Lung (tissue), 12 donors: ENCODE measurements around the gene RHOV. TPM values are rescaled to one million over a fixed set of nuclear protein-coding genes. Genes with fewer than 3 reads are reported as not detected.

Source experiments
- ATAC-seq: fragments of 200-7000 bp; cut with Tn5 transposase; one replicate; pipeline ENCODE4 v1.9.1; 2020; ENCODE audit warnings: moderate number of reproducible peaks; ENCODE audit not compliant: insufficient read depth, low FRiP score
- DNase-seq, 3 donors: peaks; one replicate each; pipeline ENCODE4 v3.0.0-alpha.2; 2013 to 2017
- H3K27ac ChIP-seq, 2 donors: one replicate each; pipeline ENCODE4 v1.5.1; 2013; ENCODE audit warnings: mild to moderate bottlenecking in 2 of 2, moderate library complexity in 2 of 2, control low read depth in 1 of 2, inconsistent platforms in 1 of 2, low read depth in 1 of 2, low read length in 1 of 2
- H3K27me3 ChIP-seq, 3 donors: one replicate each; pipeline ENCODE4 v1.5.1; 2013; ENCODE audit warnings: low read length in 2 of 3; ENCODE audit not compliant: control insufficient read depth in 3 of 3, insufficient read depth in 3 of 3
- H3K36me3 ChIP-seq, 4 donors: one replicate each; pipeline ENCODE4 v1.5.1; 2013; ENCODE audit warnings: low read length in 4 of 4, mild to moderate bottlenecking in 1 of 4, moderate library complexity in 1 of 4; ENCODE audit not compliant: control insufficient read depth in 4 of 4, insufficient read depth in 4 of 4
- H3K4me1 ChIP-seq, 5 donors: one replicate each; pipeline ENCODE4 v1.5.1; 2013; ENCODE audit warnings: low read length in 5 of 5, mild to moderate bottlenecking in 2 of 5, moderate library complexity in 1 of 5; ENCODE audit not compliant: control insufficient read depth in 5 of 5, insufficient read depth in 5 of 5
- H3K4me3 ChIP-seq: one replicate; pipeline ENCODE4 v1.5.1; 2013; ENCODE audit warnings: mild to moderate bottlenecking, control low read depth, moderate library complexity
- H3K9ac ChIP-seq, 2 donors: one replicate each; pipeline ENCODE4 v1.5.1; 2013; ENCODE audit warnings: low read length in 2 of 2, control low read depth in 1 of 2; ENCODE audit not compliant: insufficient read depth in 1 of 2
- H3K9me3 ChIP-seq, 4 donors: one replicate each; pipeline ENCODE4 v1.5.1; 2013; ENCODE audit warnings: low read length in 3 of 4, mild to moderate bottlenecking in 1 of 4, moderate library complexity in 1 of 4; ENCODE audit not compliant: control insufficient read depth in 4 of 4, insufficient read depth in 3 of 4
- WGBS, 2 donors: extraction: QIAGEN DNeasy Blood & Tissue Kit; methylation state at CpG; one replicate each; pipeline ENCODE4 v1.1.7; 2013; 5-methylcytosine and 5-hydroxymethylcytosine counted together
- polyA plus RNA-seq, 2 donors: library from polyadenylated mRNA; stranded (reverse); fragments of 200-250 nt; gene quantifications; one replicate each; pipeline ENCODE4 v1.2.1, GENCODE V29; 2013
- total RNA-seq, 2 donors: library from RNA; depleted of rRNA in 1 of 2; stranded (reverse); fragments of >200 nt in 1 of 2; gene quantifications; one replicate each; pipeline ENCODE4 v1.2.1, GENCODE V29; 2014 to 2021
- TF ChIP-seq, protein P1 (sequence below): IDR thresholded peaks from 2 replicates; pipeline ENCODE4 v1.5.1; 2012; ENCODE audit warnings: mild to moderate bottlenecking; ENCODE audit errors: control extremely low read depth, extremely low read depth
- donor health status: control.
- donor health status: control.
- donor health status: Bipolar disorder and iron deficiency.
- donor health status: healthy.
- donor health status: DM: yes; HTN: yes; CAD: no.

The RHOV gene
- total and polyA plus RNA-seq, 4 donors, result 2.1 to 8.5 (median 4.3) TPM

DNA sequence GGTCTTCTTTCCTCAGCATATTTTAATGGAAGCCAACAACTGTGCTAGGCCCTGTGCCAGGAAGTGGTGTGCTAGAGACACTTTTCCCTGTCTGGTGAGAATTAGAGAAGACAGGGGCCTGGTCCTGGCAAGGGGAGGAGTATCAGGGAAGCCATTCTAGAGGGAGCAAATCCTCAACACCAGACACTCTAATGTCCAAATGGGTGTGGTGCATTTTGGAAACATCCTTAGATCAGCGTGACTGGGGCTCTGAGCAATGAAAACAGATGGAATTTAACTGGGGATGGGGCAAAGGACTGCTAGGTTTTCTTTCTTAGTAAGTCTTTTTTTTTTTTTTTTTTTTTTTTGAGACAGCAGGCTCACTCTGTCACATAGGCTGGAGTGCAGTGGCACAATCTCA, 12.6 kb upstream of the RHOV start:
- H3K27me3 ChIP-seq, result no peaks in the 10 kb centered on the region
- ATAC-seq (no peak), DNase-seq (no peak)
- peaks cover 0 to 3% (median 0%) of the 10 kb centered on the region in 4 donors for H3K9me3 ChIP-seq
- no peak overlapping the region for H3K9ac ChIP-seq
- 68 to 80% methylated on average over 1 of the region's 1 CpG for WGBS, 2 donors
- H3K27ac ChIP-seq, result no peak overlapping the region
- no peak overlapping the region for H3K4me3 ChIP-seq
- no peaks in the 10 kb centered on the region for H3K36me3 ChIP-seq
- H3K4me1 ChIP-seq, result no peaks in the 10 kb centered on the region
- TF ChIP-seq, protein P1, sequence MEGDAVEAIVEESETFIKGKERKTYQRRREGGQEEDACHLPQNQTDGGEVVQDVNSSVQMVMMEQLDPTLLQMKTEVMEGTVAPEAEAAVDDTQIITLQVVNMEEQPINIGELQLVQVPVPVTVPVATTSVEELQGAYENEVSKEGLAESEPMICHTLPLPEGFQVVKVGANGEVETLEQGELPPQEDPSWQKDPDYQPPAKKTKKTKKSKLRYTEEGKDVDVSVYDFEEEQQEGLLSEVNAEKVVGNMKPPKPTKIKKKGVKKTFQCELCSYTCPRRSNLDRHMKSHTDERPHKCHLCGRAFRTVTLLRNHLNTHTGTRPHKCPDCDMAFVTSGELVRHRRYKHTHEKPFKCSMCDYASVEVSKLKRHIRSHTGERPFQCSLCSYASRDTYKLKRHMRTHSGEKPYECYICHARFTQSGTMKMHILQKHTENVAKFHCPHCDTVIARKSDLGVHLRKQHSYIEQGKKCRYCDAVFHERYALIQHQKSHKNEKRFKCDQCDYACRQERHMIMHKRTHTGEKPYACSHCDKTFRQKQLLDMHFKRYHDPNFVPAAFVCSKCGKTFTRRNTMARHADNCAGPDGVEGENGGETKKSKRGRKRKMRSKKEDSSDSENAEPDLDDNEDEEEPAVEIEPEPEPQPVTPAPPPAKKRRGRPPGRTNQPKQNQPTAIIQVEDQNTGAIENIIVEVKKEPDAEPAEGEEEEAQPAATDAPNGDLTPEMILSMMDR, result no peak

DNA sequence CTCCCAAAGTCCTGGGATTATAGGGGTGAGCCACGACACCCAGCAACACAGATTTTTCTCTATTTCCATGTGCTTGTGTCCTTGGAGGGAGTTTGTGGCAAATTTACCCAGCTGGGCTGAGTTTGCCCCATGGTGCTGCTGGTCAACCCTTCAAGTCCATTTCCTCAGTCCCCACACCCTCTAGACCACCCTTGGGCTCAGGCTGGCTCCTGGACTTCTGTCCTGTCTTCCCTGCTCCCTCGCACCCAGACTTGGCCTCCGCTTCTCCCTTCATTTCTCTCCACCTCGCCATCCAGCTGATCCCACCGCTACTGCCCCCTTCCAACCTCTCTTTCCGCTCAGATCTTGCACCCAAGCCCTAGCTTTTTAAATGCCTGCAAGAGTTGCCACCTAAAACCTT, 7.3 kb upstream of the RHOV start:
- no peak for DNase-seq
- H3K36me3 ChIP-seq, result no peaks in the 10 kb centered on the region
- H3K27me3 ChIP-seq, result no peaks in the 10 kb centered on the region
- no peaks in the 10 kb centered on the region for H3K4me1 ChIP-seq
- H3K4me3 ChIP-seq, result no peak overlapping the region
- no peak overlapping the region for H3K9ac ChIP-seq
- 96% methylated on average over 6 of the region's 6 CpGs for WGBS, 2 donors
- H3K27ac ChIP-seq, result no peak overlapping the region
- no peak for ATAC-seq
- peaks cover 0 to 3% (median 0%) of the 10 kb centered on the region in 4 donors for H3K9me3 ChIP-seq
- TF ChIP-seq, protein P1, result no peak

DNA sequence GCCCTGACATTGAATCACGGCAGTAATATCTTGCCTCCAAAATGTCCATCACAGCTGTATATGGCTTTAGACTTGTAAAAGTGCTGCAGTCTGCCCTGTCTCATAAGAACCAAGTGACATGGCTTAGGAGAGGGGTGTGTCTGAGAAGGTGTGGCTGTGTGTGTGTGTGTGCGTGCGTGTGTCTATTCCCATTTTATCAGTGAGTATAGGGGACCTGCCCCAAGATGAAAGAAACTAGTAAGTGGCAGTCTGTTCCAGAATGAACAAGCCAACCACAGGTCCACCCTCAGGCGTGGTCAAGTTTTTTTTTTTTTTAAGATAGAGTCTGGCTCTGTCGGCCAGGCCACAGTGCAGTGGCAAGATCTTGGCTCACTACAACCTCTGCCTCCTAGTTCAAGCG, 5.6 kb upstream of the RHOV start:
- Histone ChIP-seq H3K4me3 (no peak overlapping the region), H3K27me3 (peaks cover 0 to 1% (median 0%) of the 10 kb centered on the region in 3 donors), H3K36me3 (no peaks in the 10 kb centered on the region), H3K9ac (no peak overlapping the region), H3K9me3 (peaks cover 0 to 3% (median 0%) of the 10 kb centered on the region in 4 donors), H3K27ac (peak overlapping the region in 1 of 2 donors; percentile 31), H3K4me1 (no peaks in the 10 kb centered on the region)
- DNase-seq (no peak), ATAC-seq (no peak)
- WGBS, 2 donors, result 83 to 88% methylated on average over 6 of the region's 6 CpGs
- TF ChIP-seq, protein P1, result no peak

DNA sequence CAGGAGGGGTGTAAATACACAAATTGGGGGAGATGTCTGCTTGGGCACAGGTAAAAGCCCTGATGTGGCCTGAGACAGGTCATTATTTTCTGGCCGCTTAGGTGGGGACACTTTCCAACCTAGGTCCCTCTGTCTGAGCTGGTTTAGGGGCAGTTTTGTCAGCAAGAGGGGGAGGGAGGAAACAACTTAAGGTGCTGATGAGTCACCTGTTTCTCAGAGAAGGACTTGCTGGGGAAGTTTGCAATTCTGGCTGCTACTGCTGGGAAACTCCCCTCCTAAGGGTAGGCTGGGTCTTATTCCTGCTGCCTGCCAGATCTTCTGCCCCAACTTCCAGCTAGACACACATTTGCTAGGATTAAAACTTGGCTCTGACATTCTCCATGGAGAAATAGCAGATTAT, 4.8 kb upstream of the RHOV start:
- Histone ChIP-seq H3K9me3 (peaks cover 0 to 3% (median 0%) of the 10 kb centered on the region in 4 donors), H3K9ac (no peak overlapping the region), H3K27ac (no peak overlapping the region), H3K4me1 (peaks cover 0 to 3% (median 0%) of the 10 kb centered on the region in 5 donors), H3K27me3 (peaks cover 0 to 5% (median 0%) of the 10 kb centered on the region in 3 donors), H3K36me3 (no peaks in the 10 kb centered on the region), H3K4me3 (no peak overlapping the region)
- TF ChIP-seq, protein P1, result no peak
- DNase-seq, result no peak
- peak; percentile 78 for ATAC-seq
- WGBS, 2 donors, result 68 to 86% methylated on average over 1 of the region's 1 CpG
